ENCODE results near the gene RFX1.

RFX1 gene

GRCh38 chr19:13920524-13920923 lies 85.6 kb downstream of the RFX1 start:
- TF ChIP-seq CTCF (IDR thresholded peaks at IDR 0.05; ENCODE audit: low read depth, low read length): no peak
- H3K4me3 ChIP-seq (ENCODE audit: low read depth, low read length): no peak overlapping the region
- no peak for DNase-seq (ENCODE audit: low read depth, low spot score)
- in situ Hi-C loops (cut with HindIII; ENCODE audit: low sequenced_read_pairs): no loop called here

- DNase-seq (ENCODE audit: low read depth, low spot score): no peak
- no peak overlapping the region for H3K4me3 ChIP-seq (ENCODE audit: low read depth, low read length)
- TF ChIP-seq CTCF (IDR thresholded peaks at IDR 0.05; ENCODE audit: low read depth, low read length): no peak
- in situ Hi-C loops (cut with HindIII; ENCODE audit: low sequenced_read_pairs): no loop called here
These were observed 87.3 kb downstream of the RFX1 start for GRCh38 chr19:13918726-13919411.

- in situ Hi-C loops (cut with HindIII; ENCODE audit: low sequenced_read_pairs): no loop called here
- no peak overlapping the region for H3K4me3 ChIP-seq (ENCODE audit: low read depth, low read length)
- no peak for DNase-seq (ENCODE audit: low read depth, low spot score)
- TF ChIP-seq CTCF (IDR thresholded peaks at IDR 0.05; ENCODE audit: low read depth, low read length): no peak
These were observed 88.2 kb downstream of the RFX1 start for GRCh38 chr19:13917888-13918406.

GRCh38 chr19:13914777-13915176 lies 91.3 kb downstream of the RFX1 start:
- H3K4me3 ChIP-seq (ENCODE audit: low read depth, low read length): no peak overlapping the region
- in situ Hi-C loops (cut with HindIII; ENCODE audit: low sequenced_read_pairs): no loop called here
- DNase-seq (ENCODE audit: low read depth, low spot score): no peak
- no peak for TF ChIP-seq CTCF (IDR thresholded peaks at IDR 0.05; ENCODE audit: low read depth, low read length)

GRCh38 chr19:13913352-13913751 lies 92.8 kb downstream of the RFX1 start:
- TF ChIP-seq CTCF (IDR thresholded peaks at IDR 0.05; ENCODE audit: low read depth, low read length): no peak
- in situ Hi-C loops (cut with HindIII; ENCODE audit: low sequenced_read_pairs): no loop called here
- H3K4me3 ChIP-seq (ENCODE audit: low read depth, low read length): no peak overlapping the region
- DNase-seq (ENCODE audit: low read depth, low spot score): no peak
